ENCODE data around the gene FBXO42. TPM values are rescaled to one million over a fixed set of nuclear protein-coding genes. Genes with fewer than 3 reads are reported as not detected.

Gene FBXO42
- total RNA-seq, 1 donor from 2014 or later = 28.8 TPM

DNA sequence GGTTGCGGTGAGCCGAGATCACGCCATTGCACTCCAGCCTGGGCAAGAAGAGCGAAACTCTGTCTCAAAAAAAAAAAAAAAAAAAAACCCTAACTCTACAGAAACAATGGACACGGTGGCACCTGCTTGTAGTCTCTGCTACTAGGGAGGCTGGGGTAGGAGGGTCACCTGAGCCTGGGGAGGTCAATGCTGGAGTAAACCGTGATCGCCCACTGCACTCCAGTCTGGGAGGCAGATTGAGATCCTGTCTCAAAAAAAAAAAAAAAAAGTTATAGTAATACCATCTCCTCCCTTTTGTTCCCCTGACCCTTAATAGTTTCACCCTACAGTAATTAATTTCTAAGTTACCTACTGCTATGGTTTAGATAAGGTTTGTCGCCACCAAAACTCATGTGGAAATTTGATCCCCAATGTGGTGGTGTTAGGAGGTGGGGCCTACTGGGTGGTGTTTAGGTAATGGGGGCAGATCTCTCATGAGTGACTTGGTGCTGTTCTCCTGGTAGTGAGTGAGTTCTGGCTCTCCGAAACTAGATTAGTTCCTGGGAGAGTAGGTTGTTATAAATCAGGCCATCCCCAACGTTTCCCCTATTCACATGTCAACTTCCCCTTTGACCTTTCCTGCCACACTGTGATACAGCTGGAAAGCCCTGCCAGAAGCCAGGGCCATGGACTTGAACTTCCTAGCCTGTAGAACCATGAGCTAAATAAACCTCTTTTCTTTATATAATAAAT is 9.8 kb downstream of the FBXO42 start:
- TF ChIP-seq, protein P1, sequence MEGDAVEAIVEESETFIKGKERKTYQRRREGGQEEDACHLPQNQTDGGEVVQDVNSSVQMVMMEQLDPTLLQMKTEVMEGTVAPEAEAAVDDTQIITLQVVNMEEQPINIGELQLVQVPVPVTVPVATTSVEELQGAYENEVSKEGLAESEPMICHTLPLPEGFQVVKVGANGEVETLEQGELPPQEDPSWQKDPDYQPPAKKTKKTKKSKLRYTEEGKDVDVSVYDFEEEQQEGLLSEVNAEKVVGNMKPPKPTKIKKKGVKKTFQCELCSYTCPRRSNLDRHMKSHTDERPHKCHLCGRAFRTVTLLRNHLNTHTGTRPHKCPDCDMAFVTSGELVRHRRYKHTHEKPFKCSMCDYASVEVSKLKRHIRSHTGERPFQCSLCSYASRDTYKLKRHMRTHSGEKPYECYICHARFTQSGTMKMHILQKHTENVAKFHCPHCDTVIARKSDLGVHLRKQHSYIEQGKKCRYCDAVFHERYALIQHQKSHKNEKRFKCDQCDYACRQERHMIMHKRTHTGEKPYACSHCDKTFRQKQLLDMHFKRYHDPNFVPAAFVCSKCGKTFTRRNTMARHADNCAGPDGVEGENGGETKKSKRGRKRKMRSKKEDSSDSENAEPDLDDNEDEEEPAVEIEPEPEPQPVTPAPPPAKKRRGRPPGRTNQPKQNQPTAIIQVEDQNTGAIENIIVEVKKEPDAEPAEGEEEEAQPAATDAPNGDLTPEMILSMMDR (IDR thresholded peaks at IDR 0.05; ENCODE audit: unreplicated experiment) = no peak
- peaks cover 3% of the 10 kb centered on the region for H3K4me1 Mint-ChIP-seq
- H3K27ac Mint-ChIP-seq = peak overlapping the region; percentile 34
- DNase-seq (ENCODE audit: low spot score in 2 of 2, unreplicated experiment in 2 of 2) = no peak
- H3K36me3 Mint-ChIP-seq = peaks cover 2% of the 10 kb centered on the region
- no peaks in the 10 kb centered on the region for H3K27me3 Mint-ChIP-seq (ENCODE audit: low read depth)
- H3K9me3 Mint-ChIP-seq = no peaks in the 10 kb centered on the region
- no peak overlapping the region for H3K4me3 Mint-ChIP-seq

DNA sequence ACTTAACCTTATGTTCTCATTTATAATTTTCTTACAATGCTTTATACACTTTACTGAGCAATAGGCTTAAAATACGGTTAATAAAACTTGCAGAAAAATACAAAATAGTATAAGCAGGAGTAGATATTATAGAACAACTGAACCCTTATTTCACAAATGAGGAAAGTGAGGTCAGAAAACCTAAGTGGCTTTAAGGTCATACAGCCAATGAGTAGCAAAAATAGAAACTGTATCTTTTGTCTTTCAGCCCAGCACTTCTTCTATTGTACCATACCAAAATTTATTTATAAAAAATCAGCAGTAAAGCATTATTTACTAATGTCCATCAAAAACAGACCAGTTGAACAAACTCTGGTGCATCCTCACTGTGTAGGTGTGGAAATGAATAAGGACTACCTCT is 11.6 kb downstream of the FBXO42 start:
- Mint-ChIP-seq H3K9me3 (no peaks in the 10 kb centered on the region), H3K27ac (no peak overlapping the region), H3K36me3 (peaks cover 2% of the 10 kb centered on the region), H3K4me3 (no peak overlapping the region), H3K27me3 (ENCODE audit: low read depth) (no peaks in the 10 kb centered on the region), H3K4me1 (peaks cover 3% of the 10 kb centered on the region)
- TF ChIP-seq, protein P1 (IDR thresholded peaks at IDR 0.05; ENCODE audit: unreplicated experiment) = no peak
- no peak for DNase-seq (ENCODE audit: low spot score in 2 of 2, unreplicated experiment in 2 of 2)

DNA sequence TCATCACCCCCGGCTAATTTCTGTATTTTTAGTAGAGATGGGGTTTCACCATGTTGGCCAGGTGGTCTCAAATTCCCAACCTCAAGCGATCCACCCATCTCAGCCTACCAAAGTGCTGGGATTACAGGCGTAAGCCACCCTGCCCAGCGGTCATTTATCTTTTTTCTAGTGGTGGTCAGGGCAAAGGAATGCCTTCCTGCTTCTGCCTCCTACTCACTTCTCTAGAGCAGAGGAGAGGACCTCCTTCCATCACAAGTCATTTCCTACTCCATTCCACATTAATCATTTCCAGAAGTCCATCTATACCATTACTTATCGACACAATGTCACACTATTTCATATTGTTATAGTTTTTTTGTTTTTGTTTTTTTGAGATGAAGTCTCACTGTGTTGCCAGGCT is 13.3 kb downstream of the FBXO42 start:
- no peak for DNase-seq (ENCODE audit: low spot score in 2 of 2, unreplicated experiment in 2 of 2)
- Mint-ChIP-seq H3K36me3 (peaks cover 2% of the 10 kb centered on the region), H3K4me3 (no peak overlapping the region), H3K27me3 (ENCODE audit: low read depth) (no peaks in the 10 kb centered on the region), H3K9me3 (no peaks in the 10 kb centered on the region), H3K4me1 (peaks cover 3% of the 10 kb centered on the region), H3K27ac (no peak overlapping the region)
- TF ChIP-seq, protein P1 (IDR thresholded peaks at IDR 0.05; ENCODE audit: unreplicated experiment) = no peak

DNA sequence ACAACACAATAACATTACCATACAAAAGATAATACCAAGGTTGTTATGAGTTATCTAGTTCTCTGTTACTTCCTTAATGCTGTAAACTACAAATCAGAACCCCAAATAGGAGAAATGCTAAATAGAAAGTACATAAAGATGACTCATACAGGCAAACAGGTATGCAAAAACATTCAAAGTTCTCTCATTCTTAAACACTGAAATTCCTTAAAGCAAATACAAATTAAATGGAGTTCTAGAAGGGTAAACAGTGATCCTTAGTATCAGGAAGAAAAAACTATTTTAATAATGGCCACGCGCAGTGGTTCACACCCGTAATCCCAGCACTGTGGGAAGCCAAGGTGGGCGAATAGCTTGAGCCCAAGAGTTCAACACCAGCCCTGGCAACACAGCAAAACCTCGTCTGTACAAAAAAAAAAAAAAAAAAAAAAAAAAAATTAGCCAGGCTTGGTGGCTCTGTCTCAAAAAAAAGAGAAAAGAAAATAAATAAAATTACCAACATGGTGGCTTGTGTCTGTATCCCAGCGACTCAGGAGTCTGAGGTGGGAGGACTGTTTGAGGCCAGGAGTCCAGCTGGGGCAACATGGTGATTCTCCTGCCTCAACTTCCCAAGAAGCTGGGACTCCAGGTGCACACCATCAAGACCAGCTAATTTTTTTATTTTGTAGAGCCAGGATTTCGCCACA is 17.5 kb downstream of the FBXO42 start:
- no peaks in the 10 kb centered on the region for H3K27me3 Mint-ChIP-seq (ENCODE audit: low read depth)
- no peaks in the 10 kb centered on the region for H3K36me3 Mint-ChIP-seq
- TF ChIP-seq, protein P1 (IDR thresholded peaks at IDR 0.05; ENCODE audit: unreplicated experiment) = no peak
- peak overlapping the region; percentile 55 for H3K27ac Mint-ChIP-seq
- DNase-seq (ENCODE audit: low spot score in 2 of 2, unreplicated experiment in 2 of 2) = no peak
- H3K4me1 Mint-ChIP-seq = peaks cover 3% of the 10 kb centered on the region
- no peaks in the 10 kb centered on the region for H3K9me3 Mint-ChIP-seq
- H3K4me3 Mint-ChIP-seq = no peak overlapping the region

DNA sequence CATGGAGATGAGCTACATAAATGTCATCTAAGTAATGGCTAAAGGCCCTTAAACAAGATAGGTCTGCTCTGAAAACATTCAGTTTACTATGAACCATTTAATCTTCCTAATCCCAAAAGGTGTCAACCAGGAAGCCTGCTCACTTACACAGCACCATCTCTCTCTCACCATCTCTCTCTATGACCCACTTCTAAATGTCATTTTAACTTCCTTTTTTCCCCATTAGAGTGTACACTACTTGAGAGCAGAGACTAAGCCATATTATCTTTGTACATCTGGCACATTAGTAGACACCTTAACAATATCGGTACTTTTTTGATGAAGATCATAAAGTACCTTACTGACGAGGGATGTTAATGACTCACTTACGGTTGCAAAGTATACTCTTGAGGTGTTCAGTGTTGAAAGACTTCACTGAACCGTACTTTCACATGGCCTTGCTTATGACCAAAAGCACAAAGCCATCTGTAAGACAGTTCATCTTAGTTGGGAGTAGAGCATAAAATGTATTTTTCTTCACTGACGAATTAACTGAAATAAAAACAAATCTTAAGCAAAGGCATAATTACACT is 25.4 kb downstream of the FBXO42 start:
- no peak for DNase-seq (ENCODE audit: low spot score in 2 of 2, unreplicated experiment in 2 of 2)
- Mint-ChIP-seq H3K9me3 (no peaks in the 10 kb centered on the region), H3K27ac (peak overlapping the region; percentile 48), H3K4me1 (no peaks in the 10 kb centered on the region), H3K36me3 (peaks cover 4% of the 10 kb centered on the region), H3K4me3 (no peak overlapping the region), H3K27me3 (ENCODE audit: low read depth) (no peaks in the 10 kb centered on the region)
- TF ChIP-seq, protein P1 (IDR thresholded peaks at IDR 0.05; ENCODE audit: unreplicated experiment) = no peak
